Stomach smooth muscle (tissue), 2 donors: ENCODE results near the gene C2CD4A.

Source experiments
- H3K27ac ChIP-seq: one replicate; pipeline ENCODE4 v1.7.0; 2013; ENCODE audit warnings: mild to moderate bottlenecking, low read length, inconsistent platforms
- H3K27me3 ChIP-seq, 2 donors: one replicate each; pipeline ENCODE4 v1.7.0; 2013; ENCODE audit warnings: low read length in 2 of 2; ENCODE audit not compliant: insufficient read depth in 2 of 2, control insufficient read depth in 1 of 2
- H3K36me3 ChIP-seq, 2 donors: one replicate each; pipeline ENCODE4 v1.7.0; 2013; ENCODE audit warnings: low read length in 2 of 2; ENCODE audit not compliant: control insufficient read depth in 2 of 2, insufficient read depth in 2 of 2
- H3K4me1 ChIP-seq: one replicate; pipeline ENCODE4 v1.7.0; 2013; ENCODE audit warnings: low read length; ENCODE audit not compliant: control insufficient read depth, insufficient read depth
- H3K4me3 ChIP-seq, 2 donors: one replicate each; pipeline ENCODE4 v1.7.0; 2013; ENCODE audit warnings: low read length in 2 of 2
- H3K9ac ChIP-seq, 2 donors: one replicate each; pipeline ENCODE4 v1.7.0; 2013; ENCODE audit warnings: low read length in 2 of 2, mild to moderate bottlenecking in 1 of 2
- H3K9me3 ChIP-seq, 2 donors: one replicate each; pipeline ENCODE4 v1.7.0; 2013; ENCODE audit warnings: low read length in 2 of 2; ENCODE audit not compliant: control insufficient read depth in 2 of 2
- donor health status: healthy.
- donor health status: Pancreatic carcinoma.

C2CD4A gene

GRCh38 chr15:62060113-62060895 lies 6.5 kb upstream of the C2CD4A start, which contains the start of gene VPS13C:
VPS13C (minus strand) TSS chr15:62060447; CDS start chr15:62060374, 73 bp downstream.
- H3K27me3 ChIP-seq = no peaks in the 10 kb centered on the region
- H3K36me3 ChIP-seq = no peaks in the 10 kb centered on the region
- H3K9ac ChIP-seq = peak within 1 kb of the TSS; percentile 83 to 85
- H3K27ac ChIP-seq = peak within 1 kb of the TSS; percentile 66
- H3K4me3 ChIP-seq = peak within 1 kb of the TSS; percentile 79 to 91
- H3K9me3 ChIP-seq = no peaks in the 10 kb centered on the region
- H3K4me1 ChIP-seq = peaks cover 3% of the 10 kb centered on the region

GRCh38 chr15:62060896-62061280 lies 5.9 kb upstream of the C2CD4A start:
- Histone ChIP-seq H3K36me3 (no peaks in the 10 kb centered on the region), H3K9ac (peak overlapping the region; percentile 83 to 85), H3K27ac (peak overlapping the region; percentile 66), H3K9me3 (no peaks in the 10 kb centered on the region), H3K4me1 (peaks cover 3% of the 10 kb centered on the region), H3K4me3 (peak overlapping the region; percentile 79 to 91), H3K27me3 (no peaks in the 10 kb centered on the region)

DNA sequence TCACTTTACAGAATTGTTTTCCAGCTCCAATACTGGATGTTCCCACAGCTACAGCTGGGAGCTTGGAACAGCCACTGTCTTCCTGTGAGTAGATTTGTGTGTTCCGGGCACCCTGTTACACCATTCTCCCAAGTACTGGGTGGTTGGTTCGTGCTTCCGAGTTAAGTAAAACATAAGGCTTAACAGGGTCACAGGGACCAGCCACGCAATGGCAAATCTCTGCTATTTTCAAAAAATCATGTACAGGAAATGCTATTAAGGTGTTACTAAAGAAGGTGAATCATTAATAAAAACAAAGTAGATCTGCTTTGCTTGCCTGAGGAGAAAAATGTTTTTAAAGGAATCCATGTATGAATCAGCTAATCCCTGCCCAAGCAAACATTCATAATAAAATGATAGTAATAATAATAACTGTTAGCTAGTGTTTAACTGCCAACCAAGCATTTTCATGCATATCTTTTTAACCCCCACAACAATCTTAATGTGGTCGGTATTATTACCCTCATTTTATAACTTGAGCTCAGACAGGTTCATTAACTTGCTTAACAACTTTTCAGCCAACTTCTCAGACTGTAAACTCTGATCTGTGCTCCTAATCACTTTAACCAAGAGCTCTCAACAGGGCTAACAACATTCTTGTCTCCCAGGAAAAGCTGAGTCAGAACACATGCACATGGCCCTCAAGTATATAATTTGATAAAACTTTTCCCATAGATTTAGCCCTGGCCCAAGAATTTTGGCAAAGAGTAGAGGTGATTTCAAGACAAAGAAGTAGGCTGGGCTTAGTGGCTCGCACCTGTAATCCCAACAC lies 2.7 kb upstream of the C2CD4A start:
- Histone ChIP-seq H3K4me3 (no peak overlapping the region), H3K9ac (no peak overlapping the region), H3K27ac (no peak overlapping the region), H3K36me3 (no peaks in the 10 kb centered on the region), H3K27me3 (peaks cover 11 to 23% of the 10 kb centered on the region in 2 donors), H3K9me3 (no peaks in the 10 kb centered on the region), H3K4me1 (peaks cover 13% of the 10 kb centered on the region)

DNA sequence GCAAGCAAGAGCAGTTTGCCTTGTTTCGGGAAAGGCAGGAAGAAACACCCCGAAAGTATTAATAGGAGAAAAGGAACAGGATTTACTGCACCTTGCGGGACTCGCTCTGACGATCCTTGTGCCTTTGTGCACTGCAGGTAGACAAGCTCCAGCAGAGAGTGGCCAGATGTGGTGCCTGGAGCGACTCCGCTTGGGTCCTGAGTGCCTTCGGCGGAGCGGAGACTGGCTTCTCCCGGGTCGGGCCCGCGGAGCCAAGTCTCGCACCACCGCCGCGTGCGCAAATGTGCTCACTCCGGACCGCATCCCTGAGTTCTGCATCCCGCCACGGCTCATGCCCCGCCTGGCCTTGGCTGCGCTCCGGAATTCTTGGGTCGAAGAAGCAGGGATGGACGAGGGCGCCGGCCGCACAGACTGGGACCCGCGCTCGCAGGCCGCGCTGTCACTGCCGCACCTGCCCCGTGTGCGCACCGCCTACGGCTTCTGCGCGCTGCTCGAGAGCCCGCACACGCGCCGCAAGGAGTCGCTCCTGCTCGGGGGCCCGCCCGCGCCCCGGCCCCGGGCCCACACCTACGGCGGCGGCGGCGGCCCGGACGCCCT lies 769 bp downstream of the C2CD4A start:
- Histone ChIP-seq H3K4me1 (peaks cover 10% of the 10 kb centered on the region), H3K27ac (no peak overlapping the region), H3K9ac (peak overlapping the region in 1 of 2 donors; percentile 43), H3K27me3 (peaks cover 11 to 29% of the 10 kb centered on the region in 2 donors), H3K4me3 (peak overlapping the region; percentile 63 to 70), H3K36me3 (no peaks in the 10 kb centered on the region), H3K9me3 (no peaks in the 10 kb centered on the region)

GRCh38 chr15:62068071-62068809 lies 1.5 kb downstream of the C2CD4A start:
- Histone ChIP-seq H3K27ac (no peak overlapping the region), H3K36me3 (no peaks in the 10 kb centered on the region), H3K9me3 (no peaks in the 10 kb centered on the region), H3K4me1 (peaks cover 10% of the 10 kb centered on the region), H3K27me3 (peaks cover 11 to 29% of the 10 kb centered on the region in 2 donors), H3K9ac (no peak overlapping the region), H3K4me3 (peak overlapping the region in 1 of 2 donors; percentile 66)

DNA sequence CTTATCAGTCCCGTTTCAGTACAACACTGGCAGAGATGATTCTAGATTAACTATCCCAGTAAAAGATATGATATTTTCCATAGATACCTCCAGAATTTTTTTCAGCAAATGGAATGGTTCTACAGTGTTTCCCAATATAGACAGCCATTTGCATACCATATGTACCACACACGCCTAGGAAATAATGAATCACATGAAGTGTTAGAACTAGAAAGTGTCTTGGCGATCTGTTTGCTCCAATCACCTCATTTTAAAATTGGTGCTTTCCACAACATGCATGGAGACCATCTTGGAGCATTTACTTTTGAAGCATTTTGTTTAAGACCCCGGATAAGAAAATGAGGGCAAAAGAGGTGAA lies 2.0 kb downstream of the C2CD4A start:
- H3K9me3 ChIP-seq = no peaks in the 10 kb centered on the region
- no peak overlapping the region for H3K27ac ChIP-seq
- peaks cover 10% of the 10 kb centered on the region for H3K4me1 ChIP-seq
- H3K9ac ChIP-seq = no peak overlapping the region
- H3K27me3 ChIP-seq = peaks cover 11 to 29% of the 10 kb centered on the region in 2 donors
- peak overlapping the region in 1 of 2 donors; percentile 66 for H3K4me3 ChIP-seq
- no peaks in the 10 kb centered on the region for H3K36me3 ChIP-seq

GRCh38 chr15:62069551-62069950 lies 2.8 kb downstream of the C2CD4A start:
- Histone ChIP-seq H3K9me3 (no peaks in the 10 kb centered on the region), H3K27ac (no peak overlapping the region), H3K4me1 (peaks cover 10% of the 10 kb centered on the region), H3K4me3 (no peak overlapping the region), H3K36me3 (no peaks in the 10 kb centered on the region), H3K27me3 (peaks cover 11 to 29% of the 10 kb centered on the region in 2 donors), H3K9ac (no peak overlapping the region)

DNA sequence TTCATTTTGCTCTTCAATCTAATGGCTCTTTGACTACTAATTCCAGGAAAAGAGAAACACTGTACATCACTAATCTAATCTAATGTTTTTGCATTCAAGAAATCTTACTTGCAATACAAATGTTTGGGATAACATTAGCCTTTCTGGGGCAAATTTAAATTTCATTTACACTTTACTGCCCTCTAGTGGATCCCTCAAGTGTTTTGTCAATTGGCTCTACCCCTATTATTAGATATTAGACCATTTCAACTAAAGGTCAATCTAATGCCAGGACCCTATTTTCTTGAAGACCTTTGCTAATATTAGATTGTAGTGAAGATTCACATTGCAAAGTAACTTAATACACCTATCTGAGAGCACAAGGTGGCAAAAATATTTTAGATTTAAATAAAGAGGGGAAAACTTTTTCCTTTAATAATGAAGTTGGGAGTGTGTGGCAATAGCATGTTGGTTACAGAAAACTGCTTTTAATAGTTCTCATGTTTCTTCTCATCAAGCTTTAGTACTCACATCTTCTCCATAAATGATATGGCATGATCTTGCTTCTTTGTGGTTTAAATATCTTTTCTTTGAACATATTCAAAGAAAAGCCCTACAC lies 5.0 kb downstream of the C2CD4A start:
- Histone ChIP-seq H3K9ac (no peak overlapping the region), H3K4me1 (peaks cover 10% of the 10 kb centered on the region), H3K27me3 (peaks cover 6 to 24% of the 10 kb centered on the region in 2 donors), H3K4me3 (no peak overlapping the region), H3K27ac (no peak overlapping the region), H3K36me3 (no peaks in the 10 kb centered on the region), H3K9me3 (no peaks in the 10 kb centered on the region)

DNA sequence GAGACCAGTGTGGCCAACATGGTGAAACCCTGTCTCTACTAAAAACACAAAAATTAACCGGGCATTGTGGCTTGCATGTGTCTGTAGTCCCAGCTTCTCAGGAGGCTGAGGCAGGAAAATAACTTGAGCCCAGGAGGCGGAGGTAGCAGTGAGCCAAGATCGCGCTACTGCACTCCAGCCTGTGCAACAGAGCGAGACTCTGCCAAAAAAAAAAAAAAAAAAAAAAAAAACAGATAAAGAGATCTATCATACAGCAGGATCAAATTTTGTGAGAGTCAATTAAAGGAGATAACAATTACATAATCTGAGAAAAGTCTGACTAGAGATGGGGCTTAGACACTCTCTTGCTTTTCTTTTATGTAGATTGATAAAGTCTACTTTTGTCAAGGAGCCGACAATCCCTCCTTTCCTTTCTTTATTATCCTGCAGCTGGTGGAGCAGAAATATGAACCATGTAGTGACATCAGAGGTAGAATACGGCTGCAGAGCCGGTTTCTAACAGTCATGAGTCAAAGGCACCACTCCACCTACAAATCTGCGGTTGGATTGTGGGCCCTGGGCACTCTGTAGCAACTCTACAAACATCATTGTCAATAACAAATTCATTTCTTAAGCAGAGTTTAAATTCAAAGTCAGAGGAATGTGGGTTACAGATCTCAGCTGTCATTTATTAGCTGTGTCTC lies 9.0 kb downstream of the C2CD4A start:
- Histone ChIP-seq H3K4me3 (no peak overlapping the region), H3K27me3 (no peaks in the 10 kb centered on the region), H3K4me1 (no peaks in the 10 kb centered on the region), H3K9me3 (no peaks in the 10 kb centered on the region), H3K27ac (no peak overlapping the region), H3K36me3 (no peaks in the 10 kb centered on the region), H3K9ac (no peak overlapping the region)
